HEK293T (cell line): ENCODE data around the gene MRPS15.

Experiments
- CTCF ChIA-PET: fragments of 350-600 bp; formaldehyde crosslinking; extraction: SDS; loops from one replicate; lab custom pipeline; 2021; ENCODE audit warnings: antibody characterized with exemption, inconsistent platforms; lab: Yijun Ruan, JAX
- POLR2A ChIA-PET: fragments of 350-600 bp; formaldehyde crosslinking; extraction: SDS; loops from one replicate; lab custom pipeline; 2020; ENCODE audit warnings: antibody characterized with exemption, inconsistent platforms; lab: Yijun Ruan, JAX
- DNase-seq: peaks from one replicate; pipeline ENCODE4 v3.0.0; 2012; ENCODE audit warnings: mixed read lengths; ENCODE audit errors: extremely low spot score
- ARNT ChIP-seq: fragments of 450-650 bp; IDR thresholded peaks from 2 replicates; pipeline ENCODE4 v1.6.1; 2017; ENCODE audit warnings: mild to moderate bottlenecking
- BHLHE40 ChIP-seq: fragments of 450-650 bp; IDR thresholded peaks from 2 replicates; pipeline ENCODE4 v1.6.1; 2016; ENCODE audit warnings: mild to moderate bottlenecking, moderate library complexity, borderline replicate concordance
- CTBP1 ChIP-seq: fragments of 450-650 bp; IDR thresholded peaks from 2 replicates; pipeline ENCODE4 v1.6.1; 2016; ENCODE audit warnings: borderline replicate concordance
- ELF4 ChIP-seq: fragments of 450-650 bp; IDR thresholded peaks from 2 replicates; pipeline ENCODE4 v1.6.1; 2017; ENCODE audit warnings: antibody characterized with exemption
- FOXA1 ChIP-seq: fragments of 450-650 bp; IDR thresholded peaks from 2 replicates; pipeline ENCODE4 v1.6.1; 2016; ENCODE audit warnings: mild to moderate bottlenecking
- FOXK2 ChIP-seq: fragments of 450-650 bp; IDR thresholded peaks from 2 replicates; pipeline ENCODE4 v1.6.1; 2016; ENCODE audit warnings: mild to moderate bottlenecking
- FOXM1 ChIP-seq: fragments of 450-650 bp; IDR thresholded peaks from 2 replicates; pipeline ENCODE4 v1.6.1; 2017; ENCODE audit warnings: mild to moderate bottlenecking, borderline replicate concordance
- HDGF ChIP-seq: fragments of 450-650 bp; IDR thresholded peaks from 2 replicates; pipeline ENCODE4 v1.6.1; 2017; ENCODE audit warnings: antibody characterized with exemption, borderline replicate concordance
- L3MBTL2 ChIP-seq: fragments of 450-650 bp; conservative IDR thresholded peaks from 2 replicates; pipeline ENCODE4 v1.6.1; 2016; ENCODE audit warnings: mild to moderate bottlenecking
- LEF1 ChIP-seq: fragments of 450-650 bp; IDR thresholded peaks from 2 replicates; pipeline ENCODE4 v1.6.1; 2017; ENCODE audit warnings: mild to moderate bottlenecking, borderline replicate concordance
- NFRKB ChIP-seq: fragments of 450-650 bp; IDR thresholded peaks from 2 replicates; pipeline ENCODE4 v1.6.1; 2016; ENCODE audit warnings: mild to moderate bottlenecking, moderate library complexity
- PKNOX1 ChIP-seq: fragments of 450-650 bp; IDR thresholded peaks from 2 replicates; pipeline ENCODE4 v1.6.1; 2016
- SP1 ChIP-seq: fragments of 450-650 bp; IDR thresholded peaks from 2 replicates; pipeline ENCODE4 v1.6.1; 2017
- SUZ12 ChIP-seq: fragments of 450-650 bp; IDR thresholded peaks from 2 replicates; pipeline ENCODE4 v1.6.1; 2016; ENCODE audit warnings: mild to moderate bottlenecking
- TARDBP ChIP-seq: fragments of 450-650 bp; IDR thresholded peaks from 2 replicates; pipeline ENCODE4 v1.6.1; 2016
- ZNF384 ChIP-seq: fragments of 450-650 bp; IDR thresholded peaks from 2 replicates; pipeline ENCODE4 v1.6.1; 2016

Gene MRPS15

GRCh38 chr1:36420836-36421317, 43.3 kb downstream of the MRPS15 start:
- peak; percentile 86 for DNase-seq
- POLR2A ChIA-PET: interaction anchor here (1.0 kb wide), 1 partner anchor 32 kb away, joined by 3 read pairs; no protein-coding TSS in a partner anchor
- CTCF ChIA-PET: interaction anchor here (0.8 to 2.3 kb wide), 3 partner anchors 72 to 269 kb away, joined by 3 to 9 read pairs (median 3); no protein-coding TSS in a partner anchor
- TF ChIP-seq FOXK2 (no peak), PKNOX1 (peak; percentile 89)

- no peak for DNase-seq
- TF ChIP-seq NFRKB (no peak), SUZ12 (no peak), HDGF (no peak)
- POLR2A ChIA-PET: interaction anchor here (1.7 kb wide), 1 partner anchor 23 kb away, joined by 6 read pairs; the partner anchor contains the start of gene LSM10
- CTCF ChIA-PET: interaction anchor here (0.6 to 2.3 kb wide), 3 partner anchors 11 to 78 kb away, joined by 3 to 9 read pairs (median 5); no protein-coding TSS in a partner anchor
Measured at GRCh38 chr1:36420409-36420808, 43.8 kb downstream of the MRPS15 start.

DNA sequence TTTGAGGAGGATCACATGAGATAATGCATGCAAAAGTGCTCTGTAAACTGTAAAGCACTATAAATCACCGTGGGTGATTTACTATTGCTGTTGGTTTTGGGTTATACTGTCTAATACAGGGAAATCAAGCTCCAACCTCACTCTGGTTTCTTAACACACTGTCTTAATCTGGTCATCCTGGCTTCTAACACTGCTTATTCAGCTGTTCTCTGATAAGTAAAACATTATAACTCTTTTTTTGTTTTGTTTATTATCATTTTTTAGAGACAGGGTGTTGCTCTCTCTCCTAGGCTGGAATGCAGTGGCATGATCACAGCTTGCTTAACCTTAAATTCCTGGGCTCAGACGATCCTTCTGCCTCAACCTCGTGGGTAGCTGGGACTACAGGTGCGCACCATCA, 44.6 kb downstream of the MRPS15 start:
- no peak for TF ChIP-seq ZNF384
- TF ChIP-seq PKNOX1: peak; percentile 29; the same call in 1 of the 2 replicates
- ChIA-PET POLR2A (interaction anchor here (0.6 to 1.7 kb wide), 3 partner anchors 22 to 46 kb away, joined by 3 to 6 read pairs (median 4); partner anchors contain the start of gene LSM10), CTCF (interaction anchor here (0.6 to 2.3 kb wide), 2 partner anchors 68 to 77 kb away, joined by 3 to 9 read pairs; no protein-coding TSS in a partner anchor)
- DNase-seq: no peak

- POLR2A ChIA-PET: interaction anchor here (0.6 to 1.7 kb wide), 3 partner anchors 21 to 47 kb away, joined by 3 to 6 read pairs (median 4); partner anchors contain the start of gene LSM10
- TF ChIP-seq SUZ12 (no peak), FOXK2 (no peak), ELF4 (no peak), ZNF384 (no peak), FOXA1 (no peak), CTBP1 (no peak), HDGF (no peak), SP1 (no peak), FOXM1 (no peak), PKNOX1 (no peak), NFRKB (no peak), TARDBP (no peak), LEF1 (no peak), L3MBTL2 (no peak), BHLHE40 (no peak), ARNT (no peak)
- CTCF ChIA-PET: interaction anchor here (2.3 kb wide), 1 partner anchor 76 kb away, joined by 9 read pairs; no protein-coding TSS in a partner anchor
- DNase-seq: no peak
Measured at GRCh38 chr1:36419140-36419539, 45.0 kb downstream of the MRPS15 start.

- no peak for DNase-seq
- TF ChIP-seq NFRKB (no peak), ARNT (no peak), L3MBTL2 (no peak), ELF4 (no peak)
- POLR2A ChIA-PET: interaction anchor here (1.7 kb wide), 1 partner anchor 20 kb away, joined by 4 read pairs; the partner anchor contains the start of gene LSM10
- CTCF ChIA-PET: no interaction called here
Measured at GRCh38 chr1:36417931-36418330, 46.3 kb downstream of the MRPS15 start.

DNA sequence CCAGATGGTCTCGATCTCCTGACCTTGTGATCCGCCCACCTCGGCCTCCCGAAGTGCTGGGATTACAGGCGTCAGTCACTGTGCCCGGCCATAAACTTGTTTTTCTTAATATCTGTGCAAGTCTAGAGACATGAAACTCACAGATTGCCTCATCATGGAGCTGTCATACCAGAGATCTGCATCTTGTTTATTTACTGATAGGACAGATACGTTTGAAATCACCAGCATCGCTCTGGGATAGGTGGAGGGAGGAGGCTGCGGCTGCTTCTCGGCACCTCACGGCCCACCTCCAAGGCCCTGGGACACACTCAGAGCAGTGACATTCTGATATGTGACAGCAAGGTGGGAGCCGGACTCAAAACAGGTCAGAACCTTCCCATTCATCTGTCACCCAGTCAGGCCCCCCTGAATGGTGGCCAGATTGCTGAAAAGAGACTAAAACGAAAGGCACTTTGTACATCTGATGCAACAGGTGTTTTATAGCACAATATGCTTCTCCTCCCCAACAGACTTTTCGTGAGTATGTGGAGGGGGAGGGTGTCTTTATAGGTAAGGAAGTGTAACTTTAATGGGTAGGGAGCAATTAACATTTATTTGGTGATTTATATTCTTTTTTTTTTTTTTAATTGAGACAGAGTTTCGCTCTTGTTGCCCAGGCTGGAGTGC, 48.4 kb downstream of the MRPS15 start:
- DNase-seq: no peak
- TF ChIP-seq FOXA1 (no peak), FOXM1 (no peak), LEF1 (no peak), TARDBP (no peak), L3MBTL2 (no peak), SP1 (no peak), SUZ12 (no peak), FOXK2 (no peak), CTBP1 (no peak), BHLHE40 (no peak), ELF4 (no peak), PKNOX1 (no peak), HDGF (no peak), NFRKB (no peak), ARNT (no peak)
- ChIA-PET POLR2A (no interaction called here), CTCF (no interaction called here)
